Fibroblast of gingiva (primary cell): ENCODE data around the gene COL18A1.

Experiments used
- DNase-seq: peaks from one replicate; pipeline ENCODE4 v3.0.0-alpha.2; 2011; ENCODE audit warnings: low read depth

Gene COL18A1

GRCh38 chr21:45547545-45547900, 142.6 kb downstream of the COL18A1 start:
- DNase-seq = no peak

- DNase-seq = no peak
Observed at GRCh38 chr21:45548711-45549491, 143.9 kb downstream of the COL18A1 start.

- no peak for DNase-seq
Observed at GRCh38 chr21:45549626-45550463, 144.9 kb downstream of the COL18A1 start.

- DNase-seq = no peak
Observed at GRCh38 chr21:45550522-45551210, 145.7 kb downstream of the COL18A1 start.

- peak; percentile 44 for DNase-seq
Observed at GRCh38 chr21:45551316-45551715, 146.4 kb downstream of the COL18A1 start.

GRCh38 chr21:45551783-45552695, 147.1 kb downstream of the COL18A1 start:
- no peak for DNase-seq

GRCh38 chr21:45552696-45553391, 147.9 kb downstream of the COL18A1 start:
- DNase-seq = no peak

GRCh38 chr21:45554477-45555175, 149.7 kb downstream of the COL18A1 start:
- DNase-seq = peak; percentile 49

- DNase-seq = no peak
Observed at GRCh38 chr21:45555251-45555556, 150.2 kb downstream of the COL18A1 start.

- DNase-seq = no peak
Observed at GRCh38 chr21:45555557-45556301, 150.8 kb downstream of the COL18A1 start.

GRCh38 chr21:45556302-45556644, 151.3 kb downstream of the COL18A1 start:
- no peak for DNase-seq

- no peak for DNase-seq
Observed at GRCh38 chr21:45556645-45557615, 152.0 kb downstream of the COL18A1 start.

- no peak for DNase-seq
Observed at GRCh38 chr21:45557616-45558043, 152.7 kb downstream of the COL18A1 start.

GRCh38 chr21:45558044-45558721, 153.2 kb downstream of the COL18A1 start:
- no peak for DNase-seq

- DNase-seq = no peak
Observed at GRCh38 chr21:45559216-45560105, 154.5 kb downstream of the COL18A1 start.

- DNase-seq = no peak
Observed at GRCh38 chr21:45560106-45561021, 155.4 kb downstream of the COL18A1 start.
